Peyer's patch (tissue), 4 donors: ENCODE results near the gene RPS25.
A peak's percentile ranks its signal among the peaks of the same experiment; 100 is the strongest.

Source experiments
- CTCF ChIP-seq, 6 experiments: fragments of 450-650 bp in 4 of 6; fragments of 200-600 bp in 2 of 6; sonication (generic) in 1 of 6; IDR thresholded peaks; one replicate each; pipeline ENCODE4 v1.5.1; 2017 to 2019; ENCODE audit warnings: antibody characterized with exemption in 6 of 6, mild to moderate bottlenecking in 3 of 6, moderate library complexity in 1 of 6
- POLR2A ChIP-seq, 2 donors: fragments of 450-650 bp; IDR thresholded peaks; one replicate each; pipeline ENCODE4 v1.5.1; 2017; ENCODE audit warnings: antibody characterized with exemption in 2 of 2, mild to moderate bottlenecking in 2 of 2, moderate library complexity in 2 of 2

- TF ChIP-seq CTCF (IDR thresholded peaks at IDR 0.05) (peak in 2 of 6 experiments; percentile 10 to 14), POLR2A (IDR thresholded peaks at IDR 0.05) (peak; percentile 59 to 63)
These were observed at the start of gene RPS25, which contains the start of gene TRAPPC4 for GRCh38 chr11:119018074-119018938.
